Neural crest cell (in vitro differentiated cells): ENCODE data around the gene TSPAN15. TPM values are rescaled to one million over a fixed set of nuclear protein-coding genes. Genes with fewer than 3 reads are reported as not detected.

Source experiments
- DNase-seq: peaks from one replicate; pipeline ENCODE4 v3.0.0; 2021; ENCODE audit warnings: low read depth, mixed read lengths, low spot score
- H3K27ac Mint-ChIP-seq: one replicate; pipeline ENCODE4 v1.8.0; 2021; ENCODE audit warnings: mild to moderate bottlenecking, mixed read lengths; ENCODE audit not compliant: unreplicated experiment
- H3K27me3 Mint-ChIP-seq: 2 replicates; pipeline ENCODE4 v1.8.0; 2021; ENCODE audit warnings: low read depth, mild to moderate bottlenecking, mixed read lengths
- H3K36me3 Mint-ChIP-seq: 2 replicates; pipeline ENCODE4 v1.8.0; 2021; ENCODE audit warnings: low read depth, mild to moderate bottlenecking, mixed read lengths
- H3K4me1 Mint-ChIP-seq: 2 replicates; pipeline ENCODE4 v1.8.0; 2021; ENCODE audit warnings: mixed read lengths
- H3K4me3 Mint-ChIP-seq: one replicate; pipeline ENCODE4 v1.8.0; 2021; ENCODE audit warnings: mild to moderate bottlenecking, mixed read lengths
- H3K9me3 Mint-ChIP-seq: 2 replicates; pipeline ENCODE4 v1.8.0; 2021; ENCODE audit warnings: mixed read lengths
- CTCF ChIP-seq: fragments of 200-600 bp; sonication (generic); conservative IDR thresholded peaks from 2 replicates; pipeline ENCODE4 v1.5.0; 2021; ENCODE audit warnings: antibody characterized with exemption, mild to moderate bottlenecking
- total RNA-seq: library from RNA; stranded (reverse); gene quantifications from 2 replicates; pipeline ENCODE4 v1.2.1, GENCODE V29; 2021

Gene TSPAN15
- total RNA-seq, 1 donor from 2014 or later, result 12.3 TPM

- TF ChIP-seq CTCF, result peak; percentile 63
- Mint-ChIP-seq H3K4me3 (no peak overlapping the region), H3K27me3 (peaks cover 2% of the 10 kb centered on the region), H3K36me3 (no peaks in the 10 kb centered on the region), H3K4me1 (peaks cover 12% of the 10 kb centered on the region), H3K9me3 (no peaks in the 10 kb centered on the region), H3K27ac (no peak overlapping the region)
- peak; percentile 58 for DNase-seq
These were observed 37.9 kb upstream of the TSPAN15 start for GRCh38 chr10:69413221-69413865.

- no peak for TF ChIP-seq CTCF
- Mint-ChIP-seq H3K27me3 (no peaks in the 10 kb centered on the region), H3K9me3 (no peaks in the 10 kb centered on the region), H3K4me1 (peaks cover 10% of the 10 kb centered on the region), H3K27ac (no peak overlapping the region), H3K36me3 (no peaks in the 10 kb centered on the region), H3K4me3 (no peak overlapping the region)
- DNase-seq, result no peak
These were observed 36.9 kb upstream of the TSPAN15 start for GRCh38 chr10:69414036-69415018.

- Mint-ChIP-seq H3K27ac (no peak overlapping the region), H3K36me3 (no peaks in the 10 kb centered on the region)
These were observed 36.2 kb upstream of the TSPAN15 start for GRCh38 chr10:69415049-69415448.

GRCh38 chr10:69415951-69416350, 35.3 kb upstream of the TSPAN15 start:
- Mint-ChIP-seq H3K9me3 (no peaks in the 10 kb centered on the region), H3K4me3 (no peak overlapping the region), H3K36me3 (no peaks in the 10 kb centered on the region), H3K27me3 (no peaks in the 10 kb centered on the region), H3K27ac (peak overlapping the region; percentile 84), H3K4me1 (peaks cover 10% of the 10 kb centered on the region)
- TF ChIP-seq CTCF, result no peak
- no peak for DNase-seq

More at GRCh38 chr10:69415049-69415448, 36.2 kb upstream of the TSPAN15 start:
- DNase-seq, result no peak
- no peak for TF ChIP-seq CTCF
- Mint-ChIP-seq H3K4me1 (peaks cover 10% of the 10 kb centered on the region), H3K27me3 (no peaks in the 10 kb centered on the region), H3K9me3 (no peaks in the 10 kb centered on the region), H3K4me3 (no peak overlapping the region)

GRCh38 chr10:69416695-69417094, 34.6 kb upstream of the TSPAN15 start, which contains the start of gene TACR2:
Gene TACR2, minus strand, starts transcription at chr10:69416918. Its CDS starts 595 bp downstream, at chr10:69416323.
- Mint-ChIP-seq H3K4me3 (no peak within 1 kb of the TSS), H3K36me3 (no peaks in the 10 kb centered on the region), H3K4me1 (peaks cover 10% of the 10 kb centered on the region), H3K27ac (peak within 1 kb of the TSS; percentile 84), H3K9me3 (no peaks in the 10 kb centered on the region), H3K27me3 (no peaks in the 10 kb centered on the region)
- DNase-seq, result no peak
- no peak for TF ChIP-seq CTCF
